Measurements from ENCODE around the gene ZBTB32. TPM values are rescaled to one million over a fixed set of nuclear protein-coding genes. Genes with fewer than 3 reads are reported as not detected.
A peak's percentile ranks its signal among the peaks of the same experiment; 100 is the strongest.

ZBTB32 gene
- total RNA-seq, 1 donor from 2014 or later = not detected

DNA sequence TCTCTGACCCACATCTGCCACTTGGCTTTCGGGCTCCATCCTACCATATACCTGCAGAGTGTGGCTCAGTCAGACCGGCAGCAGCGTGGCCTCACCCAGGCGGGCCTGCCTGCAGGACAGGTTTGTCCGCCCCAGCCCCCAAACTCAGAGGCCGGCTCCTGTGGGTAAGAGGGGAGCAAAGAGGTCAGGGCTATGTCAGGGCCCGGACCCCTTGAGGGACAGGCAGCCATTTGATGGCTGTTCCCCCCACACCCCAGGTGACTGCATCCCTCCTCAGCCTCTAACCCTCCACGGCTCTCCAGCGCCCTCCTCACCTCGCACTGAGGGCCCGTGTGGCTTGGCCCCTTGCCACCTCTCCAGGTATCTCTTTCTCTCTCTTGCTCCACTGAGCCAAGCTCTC, 12.3 kb upstream of the ZBTB32 start:
- FAIRE-seq (no peak), DNase-seq (ENCODE audit: low read depth) (no peak)
- no peak overlapping the region for H3K4me3 ChIP-seq (ENCODE audit: low read depth, low read length)
- TF ChIP-seq, protein P1, sequence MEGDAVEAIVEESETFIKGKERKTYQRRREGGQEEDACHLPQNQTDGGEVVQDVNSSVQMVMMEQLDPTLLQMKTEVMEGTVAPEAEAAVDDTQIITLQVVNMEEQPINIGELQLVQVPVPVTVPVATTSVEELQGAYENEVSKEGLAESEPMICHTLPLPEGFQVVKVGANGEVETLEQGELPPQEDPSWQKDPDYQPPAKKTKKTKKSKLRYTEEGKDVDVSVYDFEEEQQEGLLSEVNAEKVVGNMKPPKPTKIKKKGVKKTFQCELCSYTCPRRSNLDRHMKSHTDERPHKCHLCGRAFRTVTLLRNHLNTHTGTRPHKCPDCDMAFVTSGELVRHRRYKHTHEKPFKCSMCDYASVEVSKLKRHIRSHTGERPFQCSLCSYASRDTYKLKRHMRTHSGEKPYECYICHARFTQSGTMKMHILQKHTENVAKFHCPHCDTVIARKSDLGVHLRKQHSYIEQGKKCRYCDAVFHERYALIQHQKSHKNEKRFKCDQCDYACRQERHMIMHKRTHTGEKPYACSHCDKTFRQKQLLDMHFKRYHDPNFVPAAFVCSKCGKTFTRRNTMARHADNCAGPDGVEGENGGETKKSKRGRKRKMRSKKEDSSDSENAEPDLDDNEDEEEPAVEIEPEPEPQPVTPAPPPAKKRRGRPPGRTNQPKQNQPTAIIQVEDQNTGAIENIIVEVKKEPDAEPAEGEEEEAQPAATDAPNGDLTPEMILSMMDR (IDR thresholded peaks at IDR 0.05; ENCODE audit: insufficient read depth, low read length, severe bottlenecking) = peak; percentile 11
- H3K27me3 ChIP-seq (ENCODE audit: control insufficient read depth, insufficient read depth, low read length) = no peaks in the 10 kb centered on the region
- no peaks in the 10 kb centered on the region for H3K36me3 ChIP-seq (ENCODE audit: control insufficient read depth, insufficient read depth, low read length)

- TF ChIP-seq, protein P1 (IDR thresholded peaks at IDR 0.05; ENCODE audit: insufficient read depth, low read length, severe bottlenecking) = no peak
- Histone ChIP-seq H3K4me3 (ENCODE audit: low read depth, low read length) (no peak overlapping the region), H3K36me3 (ENCODE audit: control insufficient read depth, insufficient read depth, low read length) (no peaks in the 10 kb centered on the region), H3K27me3 (ENCODE audit: control insufficient read depth, insufficient read depth, low read length) (no peaks in the 10 kb centered on the region)
- DNase-seq (ENCODE audit: low read depth) = no peak
- FAIRE-seq = no peak
Observed at GRCh38 chr19:35693422-35693821, 10.9 kb upstream of the ZBTB32 start.

DNA sequence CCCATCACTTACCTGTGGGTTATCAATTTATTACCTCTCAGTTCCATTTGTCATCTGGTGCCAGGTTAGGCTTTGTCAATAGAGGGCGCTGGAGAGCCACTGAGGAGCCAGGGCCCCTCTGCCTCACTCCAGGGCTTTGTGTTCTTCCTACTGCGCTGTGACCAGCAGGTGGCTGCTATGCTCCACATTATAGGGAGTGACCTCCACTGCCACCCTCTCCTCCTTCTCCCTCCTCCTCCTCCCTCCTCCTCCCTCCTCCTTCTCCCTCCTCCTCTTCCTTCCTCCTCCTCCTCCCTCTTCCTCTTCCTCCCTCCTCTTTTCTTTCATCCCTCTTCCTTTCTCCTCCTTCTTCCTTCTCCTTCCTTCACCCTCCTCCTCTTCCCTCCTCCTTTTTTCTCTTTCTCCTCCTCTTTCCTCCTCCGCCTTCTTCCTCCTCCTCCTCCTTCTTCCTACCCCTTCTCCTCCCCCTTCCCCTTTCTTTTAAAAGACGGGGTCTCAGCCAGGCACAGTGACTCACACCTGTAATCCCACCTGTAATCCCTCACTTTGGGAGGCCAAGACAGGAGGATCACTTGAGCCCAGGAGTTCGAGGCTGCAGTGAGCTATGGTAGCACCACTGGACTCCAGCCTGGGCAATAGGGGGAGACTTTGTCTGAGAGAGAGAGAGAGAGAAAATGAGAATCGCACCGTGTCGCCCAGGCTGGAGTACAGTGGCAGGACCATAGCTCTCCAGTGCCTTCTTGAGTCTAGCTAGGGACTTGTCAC, 10.3 kb upstream of the ZBTB32 start:
- DNase-seq (ENCODE audit: low read depth) (peak; percentile 71), FAIRE-seq (no peak)
- Histone ChIP-seq H3K4me3 (ENCODE audit: low read depth, low read length) (no peak overlapping the region), H3K36me3 (ENCODE audit: control insufficient read depth, insufficient read depth, low read length) (no peaks in the 10 kb centered on the region), H3K27me3 (ENCODE audit: control insufficient read depth, insufficient read depth, low read length) (no peaks in the 10 kb centered on the region)
- TF ChIP-seq, protein P1 (IDR thresholded peaks at IDR 0.05; ENCODE audit: insufficient read depth, low read length, severe bottlenecking) = peak; percentile 99

- DNase-seq (ENCODE audit: low read depth) = no peak
- no peak overlapping the region for H3K4me3 ChIP-seq (ENCODE audit: low read depth, low read length)
- no peaks in the 10 kb centered on the region for H3K27me3 ChIP-seq (ENCODE audit: control insufficient read depth, insufficient read depth, low read length)
- TF ChIP-seq, protein P1 (IDR thresholded peaks at IDR 0.05; ENCODE audit: insufficient read depth, low read length, severe bottlenecking) = no peak
- no peak for FAIRE-seq
- H3K36me3 ChIP-seq (ENCODE audit: control insufficient read depth, insufficient read depth, low read length) = no peaks in the 10 kb centered on the region
Observed at GRCh38 chr19:35695895-35696422, 8.4 kb upstream of the ZBTB32 start.

- DNase-seq (ENCODE audit: low read depth) = no peak
- Histone ChIP-seq H3K36me3 (ENCODE audit: control insufficient read depth, insufficient read depth, low read length) (no peaks in the 10 kb centered on the region), H3K27me3 (ENCODE audit: control insufficient read depth, insufficient read depth, low read length) (no peaks in the 10 kb centered on the region), H3K4me3 (ENCODE audit: low read depth, low read length) (no peak overlapping the region)
- TF ChIP-seq, protein P1 (IDR thresholded peaks at IDR 0.05; ENCODE audit: insufficient read depth, low read length, severe bottlenecking) = no peak
- FAIRE-seq = no peak
Observed at GRCh38 chr19:35696835-35697234, 7.5 kb upstream of the ZBTB32 start.
